CD14-positive monocyte (primary cell): Measurements from ENCODE around the gene INHA. TPM values are rescaled to one million over a fixed set of nuclear protein-coding genes. Genes with fewer than 3 reads are reported as not detected.

Source experiments
- DNase-seq, 3 donors: peaks; one replicate each; pipeline ENCODE4 v3.0.0-alpha.2; 2011 to 2022
- H2AFZ ChIP-seq: 2 replicates; pipeline ENCODE4 v1.6.0; 2012; ENCODE audit warnings: mild to moderate bottlenecking, low read depth, low read length, inconsistent platforms; ENCODE audit not compliant: insufficient read depth, poor library complexity, severe bottlenecking
- H3K27ac ChIP-seq, 2 donors: 1 replicate in 1 of 2; 2 replicates in 1 of 2; pipeline ENCODE4 v1.5.1; 2012 to 2013; ENCODE audit warnings: low read length in 2 of 2, control low read depth in 1 of 2, inconsistent platforms in 1 of 2, low read depth in 1 of 2, mild to moderate bottlenecking in 1 of 2
- H3K27me3 ChIP-seq, 2 donors: one replicate each; pipeline versions ENCODE4 v1.6.0 to v1.6.1; 2011 to 2013; ENCODE audit warnings: low read length in 2 of 2; ENCODE audit not compliant: control insufficient read depth in 2 of 2, insufficient read depth in 2 of 2
- H3K36me3 ChIP-seq, 2 donors: replicated peaks in 1 of 2; 1 replicate in 1 of 2; 2 replicates in 1 of 2; pipeline versions ENCODE4 v1.5.1 to v1.6.1; 2012 to 2013; ENCODE audit warnings: low read length in 2 of 2, control low read depth in 1 of 2, inconsistent platforms in 1 of 2, mild to moderate bottlenecking in 1 of 2; ENCODE audit not compliant: insufficient read depth in 2 of 2, control insufficient read depth in 1 of 2
- H3K4me1 ChIP-seq, 2 donors: 1 replicate in 1 of 2; 2 replicates in 1 of 2; pipeline versions ENCODE4 v1.5.1 to v1.6.1; 2012 to 2013; ENCODE audit warnings: low read length in 2 of 2, control low read depth in 1 of 2, inconsistent platforms in 1 of 2, mild to moderate bottlenecking in 1 of 2, moderate library complexity in 1 of 2; ENCODE audit not compliant: insufficient read depth in 2 of 2, control insufficient read depth in 1 of 2
- H3K4me2 ChIP-seq: replicated peaks from 2 replicates; pipeline ENCODE3; 2012; ENCODE audit warnings: low read length, moderate library complexity, mild to moderate bottlenecking; ENCODE audit not compliant: poor library complexity, severe bottlenecking; ENCODE audit errors: extremely low read depth
- H3K4me3 ChIP-seq, 3 experiments: fragments of 200-600 bp in 1 of 3; sonication (generic) in 1 of 3; replicated peaks in 1 of 3; 1 replicate in 2 of 3; 2 replicates in 1 of 3; pipeline ENCODE4 v1.5.1; 2011 to 2013; ENCODE audit warnings: low read length in 3 of 3, mild to moderate bottlenecking in 3 of 3, control low read depth in 2 of 3, low read depth in 2 of 3, inconsistent platforms in 1 of 3, moderate library complexity in 1 of 3
- H3K79me2 ChIP-seq: 2 replicates; pipeline ENCODE4 v1.6.0; 2012; ENCODE audit warnings: mild to moderate bottlenecking, control low read depth, inconsistent platforms, low read length, moderate library complexity; ENCODE audit not compliant: insufficient read depth
- H3K9ac ChIP-seq: 2 replicates; pipeline ENCODE4 v1.6.0; 2017; ENCODE audit warnings: low read length, mild to moderate bottlenecking; ENCODE audit not compliant: insufficient read depth, poor library complexity, severe bottlenecking
- H3K9me3 ChIP-seq, 2 donors: replicated peaks in 1 of 2; 1 replicate in 1 of 2; 2 replicates in 1 of 2; pipeline versions ENCODE4 v1.5.1 to v1.6.1; 2012 to 2013; ENCODE audit warnings: low read length in 2 of 2, control low read depth in 1 of 2; ENCODE audit not compliant: control insufficient read depth in 1 of 2, insufficient read depth in 1 of 2
- H4K20me1 ChIP-seq: 2 replicates; pipeline ENCODE4 v1.6.0; 2012; ENCODE audit warnings: mild to moderate bottlenecking, low read length, control low read depth, moderate library complexity; ENCODE audit not compliant: insufficient read depth
- H3K27ac Mint-ChIP-seq, 7 donors: one replicate each; pipeline ENCODE4 v1.8.0; 2020; ENCODE audit warnings: mild to moderate bottlenecking in 7 of 7, mixed read lengths in 7 of 7, moderate library complexity in 6 of 7, inconsistent platforms in 2 of 7
- H3K27me3 Mint-ChIP-seq, 3 donors: one replicate each; pipeline ENCODE4 v1.8.0; 2021 to 2022; ENCODE audit warnings: low read depth in 3 of 3, mild to moderate bottlenecking in 3 of 3, mixed read lengths in 3 of 3, moderate library complexity in 3 of 3, inconsistent platforms in 1 of 3
- H3K36me3 Mint-ChIP-seq, 2 donors: one replicate each; pipeline ENCODE4 v1.8.0; 2020; ENCODE audit warnings: mixed read lengths in 2 of 2, inconsistent platforms in 1 of 2, mild to moderate bottlenecking in 1 of 2
- H3K4me1 Mint-ChIP-seq: one replicate; pipeline ENCODE4 v1.8.0; 2020; ENCODE audit warnings: mild to moderate bottlenecking, mixed read lengths
- H3K4me3 Mint-ChIP-seq, 2 donors: one replicate each; pipeline ENCODE4 v1.8.0; 2020; ENCODE audit warnings: mild to moderate bottlenecking in 2 of 2, mixed read lengths in 2 of 2, moderate library complexity in 1 of 2
- H3K9me3 Mint-ChIP-seq, 7 donors: one replicate each; pipeline ENCODE4 v1.8.0; 2020 to 2022; ENCODE audit warnings: mixed read lengths in 7 of 7, mild to moderate bottlenecking in 6 of 7, moderate library complexity in 6 of 7, inconsistent platforms in 2 of 7
- WGBS: methylation state at CpG from one replicate; pipeline ENCODE4 v1.1.5; 2013; ENCODE audit warnings: missing lambda C conversion rate; ENCODE audit not compliant: insufficient coverage; 5-methylcytosine and 5-hydroxymethylcytosine counted together
- intact Hi-C, 2 donors: fragments of 100-400 bp; cut with micrococcal nuclease; formaldehyde crosslinking; loops; one replicate each; pipeline versions ENCODE4 v1.15.0 to v1.15.1; 2023
- polyA plus RNA-seq, 3 donors: library from polyadenylated mRNA; depleted of rRNA in 1 of 3; unstranded in 2 of 3; stranded (reverse) in 1 of 3; fragments of 300-500 nt in 2 of 3; fragments of >200 nt in 1 of 3; fragmentation: Illumina TruSeq in 2 of 3; gene quantifications; 1 replicate in 2 of 3; 2 replicates in 1 of 3; pipeline ENCODE4 v1.2.3, GENCODE V29; 2012 to 2021
- TF ChIP-seq, protein P1 (sequence below): fragments of 200-600 bp; IDR thresholded peaks from one replicate; pipeline ENCODE4 v1.8.0; 2022; ENCODE audit warnings: antibody characterized with exemption, mild to moderate bottlenecking

Gene INHA
- polyA plus RNA-seq, 3 donors: not detected

DNA sequence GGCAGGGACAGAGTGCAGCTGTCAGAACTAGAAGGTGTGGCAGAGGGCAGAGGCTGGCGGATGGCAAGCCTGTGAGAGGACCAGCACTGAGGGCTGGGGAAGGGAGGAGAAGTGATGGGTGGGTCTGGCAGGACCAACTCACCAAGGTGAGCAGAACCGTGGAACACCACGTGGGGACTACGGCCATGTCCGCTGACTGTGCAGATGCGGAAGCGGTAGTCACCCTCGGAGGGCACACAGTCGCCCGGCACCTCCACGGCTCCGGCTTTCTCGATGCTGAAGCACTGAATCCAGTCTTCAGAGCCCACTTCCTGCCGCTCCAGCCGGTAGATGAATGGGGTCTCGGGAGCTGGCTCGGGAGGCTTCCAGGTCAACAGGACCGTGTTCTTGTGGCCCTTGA is 5.0 kb upstream of the INHA start:
- Histone ChIP-seq H2AFZ (no peak overlapping the region), H3K79me2 (no peaks in the 10 kb centered on the region), H3K4me2 (no peak overlapping the region), H3K36me3 (no peaks in the 10 kb centered on the region), H3K9ac (no peak overlapping the region), H4K20me1 (no peaks in the 10 kb centered on the region), H3K27me3 (peaks cover 20 to 30% of the 10 kb centered on the region in 2 donors), H3K4me1 (peaks cover 0 to 15% of the 10 kb centered on the region in 2 donors), H3K9me3 (no peaks in the 10 kb centered on the region), H3K4me3 (no peak overlapping the region), H3K27ac (no peak overlapping the region)
- peaks cover 24 to 38% (median 37%) of the 10 kb centered on the region in 3 donors for H3K27me3 Mint-ChIP-seq
- peaks cover 0 to 7% (median 0%) of the 10 kb centered on the region in 7 donors for H3K9me3 Mint-ChIP-seq
- no peak overlapping the region for H3K4me3 Mint-ChIP-seq
- TF ChIP-seq, protein P1, sequence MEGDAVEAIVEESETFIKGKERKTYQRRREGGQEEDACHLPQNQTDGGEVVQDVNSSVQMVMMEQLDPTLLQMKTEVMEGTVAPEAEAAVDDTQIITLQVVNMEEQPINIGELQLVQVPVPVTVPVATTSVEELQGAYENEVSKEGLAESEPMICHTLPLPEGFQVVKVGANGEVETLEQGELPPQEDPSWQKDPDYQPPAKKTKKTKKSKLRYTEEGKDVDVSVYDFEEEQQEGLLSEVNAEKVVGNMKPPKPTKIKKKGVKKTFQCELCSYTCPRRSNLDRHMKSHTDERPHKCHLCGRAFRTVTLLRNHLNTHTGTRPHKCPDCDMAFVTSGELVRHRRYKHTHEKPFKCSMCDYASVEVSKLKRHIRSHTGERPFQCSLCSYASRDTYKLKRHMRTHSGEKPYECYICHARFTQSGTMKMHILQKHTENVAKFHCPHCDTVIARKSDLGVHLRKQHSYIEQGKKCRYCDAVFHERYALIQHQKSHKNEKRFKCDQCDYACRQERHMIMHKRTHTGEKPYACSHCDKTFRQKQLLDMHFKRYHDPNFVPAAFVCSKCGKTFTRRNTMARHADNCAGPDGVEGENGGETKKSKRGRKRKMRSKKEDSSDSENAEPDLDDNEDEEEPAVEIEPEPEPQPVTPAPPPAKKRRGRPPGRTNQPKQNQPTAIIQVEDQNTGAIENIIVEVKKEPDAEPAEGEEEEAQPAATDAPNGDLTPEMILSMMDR: no peak
- no peak overlapping the region for H3K27ac Mint-ChIP-seq
- H3K36me3 Mint-ChIP-seq: peaks cover 0 to 7% of the 10 kb centered on the region in 2 donors
- 95% methylated on average over 15 of the region's 18 CpGs for WGBS
- H3K4me1 Mint-ChIP-seq: peaks cover 4% of the 10 kb centered on the region
- no peak for DNase-seq
- intact Hi-C loops: no loop called here

DNA sequence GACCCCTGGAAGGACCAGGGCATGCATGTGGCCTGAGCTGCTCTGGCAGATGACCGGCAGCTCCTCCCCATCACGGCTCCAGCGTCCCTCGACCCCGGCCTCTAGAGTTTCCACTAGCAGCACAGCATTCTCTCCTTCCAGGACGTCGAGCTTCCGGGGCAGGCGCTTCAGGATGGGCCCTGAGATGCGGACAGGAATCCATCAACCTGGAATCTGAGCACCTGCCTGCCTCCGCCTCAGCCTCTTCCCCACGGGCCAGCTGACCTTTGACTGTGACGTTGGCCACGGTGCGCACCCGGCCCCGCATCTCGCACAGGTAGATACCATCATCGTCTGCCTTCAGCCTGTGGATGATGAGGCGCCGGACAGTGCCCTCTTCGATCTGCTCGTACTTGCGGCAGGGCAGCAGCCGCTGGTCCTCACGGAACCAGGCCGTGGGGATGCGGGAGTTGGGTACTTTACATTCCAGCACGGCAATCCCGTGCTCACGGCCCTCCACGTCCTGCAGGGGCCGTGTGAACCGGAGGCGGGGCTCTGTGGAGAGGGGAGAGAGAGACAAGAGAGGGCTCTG is 4.2 kb upstream of the INHA start:
- Histone ChIP-seq H3K4me3 (no peak overlapping the region), H3K79me2 (no peaks in the 10 kb centered on the region), H3K4me1 (peaks cover 0 to 15% of the 10 kb centered on the region in 2 donors), H4K20me1 (no peaks in the 10 kb centered on the region), H3K36me3 (no peaks in the 10 kb centered on the region), H3K27ac (no peak overlapping the region), H2AFZ (no peak overlapping the region), H3K9me3 (no peaks in the 10 kb centered on the region), H3K4me2 (no peak overlapping the region), H3K9ac (no peak overlapping the region), H3K27me3 (peaks cover 23 to 38% of the 10 kb centered on the region in 2 donors)
- Mint-ChIP-seq H3K9me3 (peaks cover 0 to 7% (median 0%) of the 10 kb centered on the region in 7 donors), H3K27me3 (peaks cover 30 to 44% (median 43%) of the 10 kb centered on the region in 3 donors), H3K4me3 (no peak overlapping the region), H3K4me1 (peaks cover 4% of the 10 kb centered on the region), H3K36me3 (peaks cover 0 to 7% of the 10 kb centered on the region in 2 donors), H3K27ac (no peak overlapping the region)
- TF ChIP-seq, protein P1: no peak
- WGBS: 95% methylated on average over 34 of the region's 35 CpGs
- DNase-seq: no peak
- intact Hi-C loops: no loop called here
